GM03348 (cell line): Measurements from ENCODE around the gene TTLL11.

Experiments
- DNase-seq: peaks from one replicate; pipeline ENCODE4 v3.0.0; 2012; ENCODE audit warnings: low spot score

The TTLL11 gene

GRCh38 chr9:121852651-121853616 is 240.2 kb downstream of the TTLL11 start:
- DNase-seq, result peak; percentile 46

- no peak for DNase-seq
These were observed 240.9 kb downstream of the TTLL11 start for GRCh38 chr9:121852241-121852640.

- DNase-seq, result no peak
These were observed 241.4 kb downstream of the TTLL11 start for GRCh38 chr9:121851641-121852091.

- DNase-seq, result no peak
These were observed 242.7 kb downstream of the TTLL11 start for GRCh38 chr9:121850366-121850765.

GRCh38 chr9:121849554-121849953 is 243.6 kb downstream of the TTLL11 start:
- DNase-seq, result no peak

- DNase-seq, result no peak
These were observed 248.5 kb downstream of the TTLL11 start for GRCh38 chr9:121844562-121844961.

- DNase-seq, result no peak
These were observed 249.0 kb downstream of the TTLL11 start for GRCh38 chr9:121844098-121844497.

- no peak for DNase-seq
These were observed 250.5 kb downstream of the TTLL11 start for GRCh38 chr9:121842612-121842978.

- no peak for DNase-seq
These were observed 251.1 kb downstream of the TTLL11 start for GRCh38 chr9:121841771-121842611.

- no peak for DNase-seq
These were observed 252.0 kb downstream of the TTLL11 start for GRCh38 chr9:121840838-121841760.

GRCh38 chr9:121839726-121840500 is 253.2 kb downstream of the TTLL11 start:
- no peak for DNase-seq

GRCh38 chr9:121838746-121839669 is 254.1 kb downstream of the TTLL11 start:
- DNase-seq, result no peak

- DNase-seq, result no peak
These were observed 255.8 kb downstream of the TTLL11 start for GRCh38 chr9:121837113-121837961.

GRCh38 chr9:121836366-121836885 is 256.7 kb downstream of the TTLL11 start:
- no peak for DNase-seq

- DNase-seq, result no peak
These were observed 257.3 kb downstream of the TTLL11 start for GRCh38 chr9:121835587-121836365.

GRCh38 chr9:121833061-121833460 is 260.0 kb downstream of the TTLL11 start:
- no peak for DNase-seq

GRCh38 chr9:121831869-121832268 is 261.2 kb downstream of the TTLL11 start:
- DNase-seq, result no peak
